Loucy (cell line): Measurements from ENCODE around the gene DCUN1D3.
"Not testable (repeated sequence)": the region's sequence is repeated elsewhere in the genome, so short reads cannot be mapped to it uniquely, and the experiment has no call there.

Source experiments
- H2AFZ ChIP-seq: fragments of 200-600 bp; sonication (generic); 2 replicates; pipeline ENCODE4 v1.6.0; 2016; ENCODE audit warnings: antibody characterized with exemption, mild to moderate bottlenecking, low read length, moderate library complexity
- H3F3A ChIP-seq: fragments of 200-600 bp; 2 replicates; pipeline ENCODE4 v1.6.0; 2016; ENCODE audit warnings: antibody characterized with exemption, low read depth, mild to moderate bottlenecking
- H3K27me3 ChIP-seq: fragments of 200-600 bp; sonication (generic); 2 replicates; pipeline ENCODE4 v1.6.1; 2014; ENCODE audit warnings: low read length, mild to moderate bottlenecking; ENCODE audit not compliant: insufficient read depth, poor library complexity, severe bottlenecking
- H3K36me3 ChIP-seq: fragments of 200-600 bp; sonication (generic); 2 replicates; pipeline ENCODE4 v1.6.1; 2016; ENCODE audit warnings: low read length; ENCODE audit not compliant: insufficient read depth
- H3K4me1 ChIP-seq: fragments of 200-600 bp; sonication (generic); 2 replicates; pipeline ENCODE4 v1.5.1; 2014; ENCODE audit warnings: low read length, mild to moderate bottlenecking; ENCODE audit not compliant: insufficient read depth, poor library complexity, severe bottlenecking
- H3K4me2 ChIP-seq: fragments of 200-600 bp; sonication (generic); 2 replicates; pipeline ENCODE4 v1.6.0; 2014; ENCODE audit warnings: antibody characterized with exemption, low read length, low read depth, mild to moderate bottlenecking; ENCODE audit not compliant: poor library complexity, severe bottlenecking
- H3K4me3 ChIP-seq: fragments of 200-600 bp; sonication (generic); 2 replicates; pipeline ENCODE4 v1.5.1; 2014; ENCODE audit warnings: low read length, mild to moderate bottlenecking, mixed read lengths; ENCODE audit not compliant: poor library complexity, severe bottlenecking
- H3K79me2 ChIP-seq: fragments of 200-600 bp; sonication (generic); 2 replicates; pipeline ENCODE4 v1.6.1; 2014; ENCODE audit warnings: low read length; ENCODE audit not compliant: insufficient read depth
- H3K9ac ChIP-seq: fragments of 200-600 bp; sonication (generic); 2 replicates; pipeline ENCODE4 v1.6.0; 2014; ENCODE audit warnings: mild to moderate bottlenecking, low read depth, low read length, moderate library complexity; ENCODE audit not compliant: poor library complexity, severe bottlenecking
- H3K9me2 ChIP-seq: fragments of 200-600 bp; sonication (generic); replicated peaks from 2 replicates; pipeline ENCODE4 v1.6.1; 2016; ENCODE audit warnings: low read depth, low read length, mixed read lengths
- H3K9me3 ChIP-seq: fragments of 200-600 bp; sonication (generic); 2 replicates; pipeline ENCODE4 v1.6.1; 2014; ENCODE audit warnings: mild to moderate bottlenecking, antibody characterized with exemption, low read length, low read depth; ENCODE audit not compliant: insufficient read depth
- H4K20me1 ChIP-seq: fragments of 200-600 bp; sonication (generic); 2 replicates; pipeline ENCODE4 v1.6.0; 2014; ENCODE audit warnings: antibody characterized with exemption, low read length, mild to moderate bottlenecking; ENCODE audit not compliant: insufficient read depth, poor library complexity, severe bottlenecking
- EZH2phosphoT487 ChIP-seq: fragments of 200-600 bp; IDR thresholded peaks from 2 replicates; pipeline ENCODE4 v1.6.1; 2018; ENCODE audit warnings: antibody characterized with exemption, mild to moderate bottlenecking, moderate library complexity, borderline replicate concordance
- TF ChIP-seq, protein P1 (sequence below): fragments of 200-600 bp; sonication (generic); conservative IDR thresholded peaks from 2 replicates; pipeline ENCODE4 v1.5.1; 2014; ENCODE audit warnings: mild to moderate bottlenecking, antibody characterized with exemption, low read length

The DCUN1D3 gene

DNA sequence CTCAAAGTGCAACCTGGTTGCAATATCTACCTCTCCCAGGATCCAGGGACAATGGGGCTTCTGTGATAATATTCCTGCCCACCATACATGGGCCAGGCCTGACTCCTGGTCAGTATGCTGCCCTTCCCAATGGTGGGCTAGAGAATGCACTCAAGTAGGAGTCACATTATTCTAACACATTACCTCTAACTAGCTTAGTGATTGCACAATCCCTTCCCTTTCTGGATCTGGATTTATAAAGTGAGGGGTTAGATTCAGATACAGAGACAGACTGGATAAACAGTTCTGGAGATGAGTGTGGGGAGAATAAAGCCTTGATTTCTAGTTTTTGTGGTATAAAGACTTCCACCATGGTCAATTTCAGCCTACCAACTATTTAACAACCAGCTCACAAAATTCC is 33.4 kb upstream of the DCUN1D3 start:
- Histone ChIP-seq H4K20me1 (no peaks in the 10 kb centered on the region), H3K9me3 (no peaks in the 10 kb centered on the region), H3K4me2 (no peak overlapping the region), H3K36me3 (no peaks in the 10 kb centered on the region), H3K79me2 (no peaks in the 10 kb centered on the region), H3F3A (no peaks in the 10 kb centered on the region), H2AFZ (no peak overlapping the region), H3K9ac (no peak overlapping the region), H3K4me1 (no peaks in the 10 kb centered on the region), H3K27me3 (no peaks in the 10 kb centered on the region), H3K9me2 (no peaks in the 10 kb centered on the region), H3K4me3 (no peak overlapping the region)
- TF ChIP-seq EZH2phosphoT487, result no peak
- TF ChIP-seq, protein P1, sequence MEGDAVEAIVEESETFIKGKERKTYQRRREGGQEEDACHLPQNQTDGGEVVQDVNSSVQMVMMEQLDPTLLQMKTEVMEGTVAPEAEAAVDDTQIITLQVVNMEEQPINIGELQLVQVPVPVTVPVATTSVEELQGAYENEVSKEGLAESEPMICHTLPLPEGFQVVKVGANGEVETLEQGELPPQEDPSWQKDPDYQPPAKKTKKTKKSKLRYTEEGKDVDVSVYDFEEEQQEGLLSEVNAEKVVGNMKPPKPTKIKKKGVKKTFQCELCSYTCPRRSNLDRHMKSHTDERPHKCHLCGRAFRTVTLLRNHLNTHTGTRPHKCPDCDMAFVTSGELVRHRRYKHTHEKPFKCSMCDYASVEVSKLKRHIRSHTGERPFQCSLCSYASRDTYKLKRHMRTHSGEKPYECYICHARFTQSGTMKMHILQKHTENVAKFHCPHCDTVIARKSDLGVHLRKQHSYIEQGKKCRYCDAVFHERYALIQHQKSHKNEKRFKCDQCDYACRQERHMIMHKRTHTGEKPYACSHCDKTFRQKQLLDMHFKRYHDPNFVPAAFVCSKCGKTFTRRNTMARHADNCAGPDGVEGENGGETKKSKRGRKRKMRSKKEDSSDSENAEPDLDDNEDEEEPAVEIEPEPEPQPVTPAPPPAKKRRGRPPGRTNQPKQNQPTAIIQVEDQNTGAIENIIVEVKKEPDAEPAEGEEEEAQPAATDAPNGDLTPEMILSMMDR, result no peak

DNA sequence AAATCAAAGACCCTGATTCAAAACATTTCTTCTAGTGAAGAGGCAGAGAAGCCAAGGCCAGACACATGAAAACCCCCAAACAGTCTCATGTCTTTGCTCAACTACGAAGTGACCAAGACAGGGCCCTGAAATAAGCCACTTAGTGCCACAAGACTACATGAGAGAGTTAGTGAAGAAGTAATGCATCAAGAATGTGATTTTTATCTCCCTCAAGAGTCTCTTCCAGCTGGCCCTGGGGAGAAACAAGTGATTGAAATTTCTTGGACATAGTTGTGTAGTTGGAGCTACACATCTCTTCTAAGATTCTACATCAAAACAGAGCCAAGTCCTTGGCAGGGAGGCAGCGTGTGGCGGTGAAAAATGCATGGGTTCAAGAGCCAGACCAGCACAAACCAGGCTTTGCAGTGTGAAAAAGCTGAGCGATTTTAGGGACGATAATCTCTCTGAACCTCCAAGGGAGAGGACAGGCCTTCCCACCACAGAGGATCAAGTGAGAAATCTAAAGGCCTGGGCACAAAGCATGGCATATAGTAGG is 31.0 kb upstream of the DCUN1D3 start:
- no peak overlapping the region for H2AFZ ChIP-seq
- H3K79me2 ChIP-seq, result no peaks in the 10 kb centered on the region
- no peaks in the 10 kb centered on the region for H3F3A ChIP-seq
- no peak for TF ChIP-seq EZH2phosphoT487
- TF ChIP-seq, protein P1, result no peak
- no peak overlapping the region for H3K4me2 ChIP-seq
- H4K20me1 ChIP-seq, result no peaks in the 10 kb centered on the region
- no peak overlapping the region for H3K9ac ChIP-seq
- no peaks in the 10 kb centered on the region for H3K27me3 ChIP-seq
- no peak overlapping the region for H3K4me3 ChIP-seq
- H3K9me3 ChIP-seq, result no peaks in the 10 kb centered on the region
- no peaks in the 10 kb centered on the region for H3K4me1 ChIP-seq
- H3K9me2 ChIP-seq, result no peaks in the 10 kb centered on the region
- H3K36me3 ChIP-seq, result no peaks in the 10 kb centered on the region

- TF ChIP-seq EZH2phosphoT487, result no peak
- TF ChIP-seq, protein P1, result no peak
- Histone ChIP-seq H3K9me3 (no peaks in the 10 kb centered on the region), H3K4me3 (no peak overlapping the region), H3F3A (no peaks in the 10 kb centered on the region), H3K9ac (no peak overlapping the region), H4K20me1 (no peaks in the 10 kb centered on the region), H3K36me3 (peaks cover 3% of the 10 kb centered on the region; the same call in 1 of the 2 replicates), H3K9me2 (no peaks in the 10 kb centered on the region), H2AFZ (no peak overlapping the region), H3K27me3 (no peaks in the 10 kb centered on the region), H3K4me1 (no peaks in the 10 kb centered on the region), H3K79me2 (no peaks in the 10 kb centered on the region), H3K4me2 (no peak overlapping the region)
These were observed 30.2 kb upstream of the DCUN1D3 start for GRCh38 chr16:20930365-20930690.

GRCh38 chr16:20929676-20930364 is 29.7 kb upstream of the DCUN1D3 start:
- not testable (repeated sequence) for H3K9me3 ChIP-seq, H3K4me1 ChIP-seq, H3K27me3 ChIP-seq, H3F3A ChIP-seq, H2AFZ ChIP-seq, H3K9me2 ChIP-seq, H3K79me2 ChIP-seq, H3K36me3 ChIP-seq, H4K20me1 ChIP-seq, H3K9ac ChIP-seq, H3K4me2 ChIP-seq, H3K4me3 ChIP-seq
